ENCODE measurements around the gene CHCHD5.

The CHCHD5 gene

GRCh38 chr2:112629823-112630222 is 45.4 kb downstream of the CHCHD5 start:
- no peaks in the 10 kb centered on the region for H3K79me2 ChIP-seq (ENCODE audit: control insufficient read depth, low read length)
- H3K9me2 ChIP-seq (replicated peaks; ENCODE audit: control insufficient read depth, low read length): no peaks in the 10 kb centered on the region
- H3K4me2 ChIP-seq (ENCODE audit: low read length): no peak overlapping the region
- peaks cover 16% of the 10 kb centered on the region for H3K4me1 ChIP-seq (ENCODE audit: control insufficient read depth, low read length)
- no peaks in the 10 kb centered on the region for H3F3A ChIP-seq (ENCODE audit: control insufficient read depth, insufficient read depth)
- no peaks in the 10 kb centered on the region for H3K36me3 ChIP-seq (ENCODE audit: control insufficient read depth, low read length)
- peaks cover 31% of the 10 kb centered on the region for H3K27me3 ChIP-seq (ENCODE audit: control insufficient read depth, low read length)
- TF ChIP-seq CTCF (IDR thresholded peaks at IDR 0.05; ENCODE audit: low read depth, low read length, poor library complexity, severe bottlenecking) (no peak), EZH2phosphoT487 (IDR thresholded peaks at IDR 0.05; ENCODE audit: borderline replicate concordance, low read length) (no peak)
- no peak overlapping the region for H3K4me3 ChIP-seq (ENCODE audit: low read length)
- H4K20me1 ChIP-seq (ENCODE audit: control insufficient read depth, insufficient read depth, low read depth, low read length): no peaks in the 10 kb centered on the region
- no peaks in the 10 kb centered on the region for H3K9me3 ChIP-seq (ENCODE audit: control insufficient read depth, insufficient read depth, low read length)
- H3K27ac ChIP-seq (ENCODE audit: low read depth, low read length): no peak overlapping the region

DNA sequence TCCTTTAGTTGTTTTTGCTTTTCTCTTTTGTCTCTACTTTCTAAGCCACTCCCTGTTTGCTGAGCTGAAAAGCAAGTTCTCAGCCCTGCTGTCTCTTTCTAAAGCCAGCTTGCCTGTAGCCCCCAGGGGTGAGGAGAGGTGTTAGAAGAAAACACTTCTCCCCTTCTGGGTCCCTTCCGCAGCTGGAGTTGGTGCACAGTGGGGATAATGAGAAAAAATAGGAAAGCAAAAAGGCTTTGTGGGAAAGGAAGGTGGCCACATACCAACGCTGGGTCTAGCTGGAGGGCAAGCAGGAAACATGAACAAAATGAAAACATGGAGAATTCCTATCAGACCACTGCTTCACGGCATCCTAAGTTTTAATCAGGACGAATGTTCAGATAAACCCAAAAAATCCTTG is 45.9 kb downstream of the CHCHD5 start:
- H3K4me1 ChIP-seq (ENCODE audit: control insufficient read depth, low read length): peaks cover 16% of the 10 kb centered on the region
- H3K79me2 ChIP-seq (ENCODE audit: control insufficient read depth, low read length): no peaks in the 10 kb centered on the region
- H3F3A ChIP-seq (ENCODE audit: control insufficient read depth, insufficient read depth): no peaks in the 10 kb centered on the region
- H3K27me3 ChIP-seq (ENCODE audit: control insufficient read depth, low read length): peaks cover 35% of the 10 kb centered on the region
- no peak overlapping the region for H3K4me2 ChIP-seq (ENCODE audit: low read length)
- no peaks in the 10 kb centered on the region for H3K9me3 ChIP-seq (ENCODE audit: control insufficient read depth, insufficient read depth, low read length)
- H3K27ac ChIP-seq (ENCODE audit: low read depth, low read length): no peak overlapping the region
- no peak for TF ChIP-seq EZH2phosphoT487 (IDR thresholded peaks at IDR 0.05; ENCODE audit: borderline replicate concordance, low read length)
- no peak for TF ChIP-seq CTCF (IDR thresholded peaks at IDR 0.05; ENCODE audit: low read depth, low read length, poor library complexity, severe bottlenecking)
- H3K9me2 ChIP-seq (replicated peaks; ENCODE audit: control insufficient read depth, low read length): no peaks in the 10 kb centered on the region
- H4K20me1 ChIP-seq (ENCODE audit: control insufficient read depth, insufficient read depth, low read depth, low read length): no peaks in the 10 kb centered on the region
- no peak overlapping the region for H3K4me3 ChIP-seq (ENCODE audit: low read length)
- no peaks in the 10 kb centered on the region for H3K36me3 ChIP-seq (ENCODE audit: control insufficient read depth, low read length)

DNA sequence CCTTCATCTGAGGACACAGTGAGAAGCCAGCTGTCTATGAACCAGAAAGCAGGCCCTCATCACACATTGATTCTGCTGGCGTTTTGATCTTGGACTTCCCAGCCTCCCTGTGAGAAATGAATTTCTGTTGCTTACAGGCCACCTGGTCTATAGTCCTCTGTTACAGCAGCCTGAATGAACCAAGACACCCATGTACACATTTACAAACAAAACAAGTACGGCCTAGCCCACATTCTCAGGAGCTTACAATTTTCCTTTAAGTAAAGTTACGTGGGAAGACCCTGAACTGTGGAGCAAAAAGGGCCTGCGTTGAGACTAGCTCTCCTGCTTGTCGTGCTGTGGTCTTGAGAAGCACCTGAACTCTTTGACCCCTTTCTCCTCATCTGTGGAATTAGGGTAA is 49.3 kb downstream of the CHCHD5 start:
- Histone ChIP-seq H3K4me2 (ENCODE audit: low read length) (no peak overlapping the region), H3K4me3 (ENCODE audit: low read length) (no peak overlapping the region), H3K27me3 (ENCODE audit: control insufficient read depth, low read length) (peaks cover 45% of the 10 kb centered on the region), H3K4me1 (ENCODE audit: control insufficient read depth, low read length) (peaks cover 9% of the 10 kb centered on the region), H3K36me3 (ENCODE audit: control insufficient read depth, low read length) (no peaks in the 10 kb centered on the region), H3K9me2 (replicated peaks; ENCODE audit: control insufficient read depth, low read length) (no peaks in the 10 kb centered on the region), H3K79me2 (ENCODE audit: control insufficient read depth, low read length) (no peaks in the 10 kb centered on the region), H3K27ac (ENCODE audit: low read depth, low read length) (no peak overlapping the region), H3K9me3 (ENCODE audit: control insufficient read depth, insufficient read depth, low read length) (no peaks in the 10 kb centered on the region), H3F3A (ENCODE audit: control insufficient read depth, insufficient read depth) (no peaks in the 10 kb centered on the region), H4K20me1 (ENCODE audit: control insufficient read depth, insufficient read depth, low read depth, low read length) (no peaks in the 10 kb centered on the region)
- TF ChIP-seq CTCF (IDR thresholded peaks at IDR 0.05; ENCODE audit: low read depth, low read length, poor library complexity, severe bottlenecking) (no peak), EZH2phosphoT487 (IDR thresholded peaks at IDR 0.05; ENCODE audit: borderline replicate concordance, low read length) (no peak)

Measured in DOHH2 (cell line).